H1 (cell line): ENCODE measurements around the gene PCP4. TPM values are rescaled to one million over a fixed set of nuclear protein-coding genes. Genes with fewer than 3 reads are reported as not detected.

Experiments
- CTCF ChIA-PET: fragments of 300-600 bp; sonication (Branson Sonifier 250); formaldehyde crosslinking; loops from one replicate; lab custom pipeline; 2021; ENCODE audit not compliant: partially characterized antibody; lab: Charles Lee
- POLR2A ChIA-PET: fragments of 300-600 bp; sonication (Branson Sonifier 250); formaldehyde crosslinking; loops from one replicate; lab custom pipeline; 2021; ENCODE audit warnings: inconsistent platforms; ENCODE audit not compliant: partially characterized antibody; lab: Charles Lee
- DNase-seq, 2 experiments: peaks; one replicate each; pipeline versions ENCODE4 v3.0.0 to v3.0.0-alpha.2; 2010 to 2022; ENCODE audit warnings: low spot score in 2 of 2, low read depth in 1 of 2, mixed read lengths in 1 of 2
- FAIRE-seq: peaks from 2 replicates; lab custom pipeline; 2011; peaks lifted over from hg19 to GRCh38; lab: Jason Lieb, UNC
- H2AFZ ChIP-seq: 2 replicates; pipeline ENCODE4 v1.8.1; 2012; ENCODE audit warnings: low read length, inconsistent platforms
- H2AK5ac ChIP-seq: 2 replicates; pipeline ENCODE4 v1.6.1; 2013; ENCODE audit warnings: low read depth, low read length
- H2BK120ac ChIP-seq: replicated peaks from 2 replicates; pipeline ENCODE3; 2013; ENCODE audit warnings: low read depth, low read length, inconsistent platforms
- H2BK12ac ChIP-seq: 2 replicates; pipeline ENCODE4 v1.6.1; 2013; ENCODE audit warnings: low read depth, low read length
- H2BK15ac ChIP-seq: 2 replicates; pipeline ENCODE4 v1.6.1; 2013; ENCODE audit warnings: low read length
- H2BK20ac ChIP-seq: 2 replicates; pipeline ENCODE4 v1.6.1; 2013; ENCODE audit warnings: low read length
- H2BK5ac ChIP-seq: 2 replicates; pipeline ENCODE4 v1.6.1; 2013; ENCODE audit warnings: low read depth, low read length
- H3K14ac ChIP-seq: 2 replicates; pipeline ENCODE4 v1.6.1; 2013; ENCODE audit warnings: inconsistent platforms; ENCODE audit not compliant: insufficient read length
- H3K18ac ChIP-seq: 2 replicates; pipeline ENCODE4 v1.6.1; 2013; ENCODE audit warnings: low read length; ENCODE audit errors: extremely low read depth
- H3K23ac ChIP-seq: 2 replicates; pipeline ENCODE4 v1.6.1; 2013; ENCODE audit warnings: inconsistent platforms; ENCODE audit not compliant: insufficient read length
- H3K23me2 ChIP-seq: 2 replicates; pipeline ENCODE4 v1.6.1; 2013; ENCODE audit warnings: low read depth, low read length
- H3K27ac ChIP-seq: 2 replicates; pipeline ENCODE4 v1.6.1; 2011; ENCODE audit warnings: low read depth, low read length, inconsistent platforms
- H3K27me3 ChIP-seq, 4 experiments: replicated peaks in 1 of 4; 1 replicate in 1 of 4; 2 replicates in 3 of 4; pipeline versions ENCODE4 v1.6.1 to v1.8.1; 2011 to 2013; ENCODE audit warnings: low read length in 3 of 4, mild to moderate bottlenecking in 3 of 4, inconsistent platforms in 2 of 4, mixed read lengths in 2 of 4, moderate library complexity in 1 of 4; ENCODE audit not compliant: control insufficient read depth in 3 of 4, insufficient read depth in 3 of 4; ENCODE audit errors: extremely low read depth in 1 of 4
- H3K36me3 ChIP-seq, 4 experiments: 2 replicates each; pipeline versions ENCODE4 v1.6.1 to v1.8.1; 2011 to 2013; ENCODE audit warnings: mild to moderate bottlenecking in 4 of 4, low read length in 3 of 4, moderate library complexity in 2 of 4, control low read depth in 1 of 4, inconsistent platforms in 1 of 4; ENCODE audit not compliant: insufficient read depth in 4 of 4, control insufficient read depth in 2 of 4
- H3K4ac ChIP-seq: replicated peaks from 2 replicates; pipeline ENCODE3; 2013; ENCODE audit warnings: low read length, low read depth, mixed read lengths, inconsistent platforms; ENCODE audit not compliant: insufficient read length
- H3K4me1 ChIP-seq, 4 experiments: replicated peaks in 1 of 4; 1 replicate in 1 of 4; 2 replicates in 3 of 4; pipeline versions ENCODE4 v1.6.1 to v1.8.1; 2011 to 2013; ENCODE audit warnings: low read length in 3 of 4, inconsistent platforms in 2 of 4, mixed read lengths in 1 of 4; ENCODE audit not compliant: insufficient read depth in 4 of 4, control insufficient read depth in 3 of 4
- H3K4me2 ChIP-seq, 2 experiments: 2 replicates each; pipeline versions ENCODE4 v1.6.1 to v1.8.1; 2011 to 2013; ENCODE audit warnings: low read depth in 2 of 2, low read length in 2 of 2, control low read depth in 1 of 2, inconsistent platforms in 1 of 2, mild to moderate bottlenecking in 1 of 2; ENCODE audit not compliant: insufficient read depth in 1 of 2
- H3K4me3 ChIP-seq, 4 experiments: fragments of 200-600, 300-600 bp in 1 of 4; sonication (generic), shearing (Covaris generic), sonication (Bioruptor Twin) in 1 of 4; 2 replicates each; pipeline versions ENCODE4 v1.5.1 to v1.8.1; 2011 to 2016; ENCODE audit warnings: low read length in 4 of 4, low read depth in 3 of 4, control low read depth in 2 of 4, inconsistent platforms in 2 of 4, mild to moderate bottlenecking in 2 of 4, mixed read lengths in 1 of 4, moderate library complexity in 1 of 4; ENCODE audit not compliant: insufficient read depth in 2 of 4; ENCODE audit errors: extremely low read depth in 1 of 4
- H3K56ac ChIP-seq: replicated peaks from 2 replicates; pipeline ENCODE3; 2013; ENCODE audit warnings: low read depth, mild to moderate bottlenecking, mixed read lengths, low read length, inconsistent platforms; ENCODE audit not compliant: insufficient read length
- H3K79me1 ChIP-seq: 2 replicates; pipeline ENCODE4 v1.6.1; 2013; ENCODE audit warnings: low read depth, low read length, control low read depth
- H3K79me2 ChIP-seq, 2 experiments: 2 replicates each; pipeline versions ENCODE4 v1.6.1 to v1.8.1; 2012 to 2013; ENCODE audit warnings: low read length in 2 of 2, mild to moderate bottlenecking in 2 of 2, inconsistent platforms in 1 of 2; ENCODE audit not compliant: insufficient read depth in 2 of 2, control insufficient read depth in 1 of 2
- H3K9ac ChIP-seq, 4 experiments: replicated peaks in 1 of 4; 1 replicate in 1 of 4; 2 replicates in 3 of 4; pipeline versions ENCODE4 v1.6.1 to v1.8.1; 2011 to 2013; ENCODE audit warnings: low read depth in 3 of 4, low read length in 3 of 4, control low read depth in 2 of 4, mild to moderate bottlenecking in 2 of 4, moderate library complexity in 2 of 4, inconsistent platforms in 1 of 4; ENCODE audit errors: extremely low read depth in 1 of 4
- H3K9me3 ChIP-seq, 2 experiments: 2 replicates each; pipeline versions ENCODE4 v1.6.1 to v1.8.1; 2012 to 2013; ENCODE audit warnings: mild to moderate bottlenecking in 2 of 2, moderate library complexity in 2 of 2, control low read depth in 1 of 2, inconsistent platforms in 1 of 2, low read depth in 1 of 2, low read length in 1 of 2, mixed read lengths in 1 of 2; ENCODE audit not compliant: insufficient read depth in 2 of 2
- H4K20me1 ChIP-seq, 2 experiments: replicated peaks in 1 of 2; 2 replicates each; pipeline versions ENCODE3 to v1.8.1; 2011 to 2013; ENCODE audit warnings: inconsistent platforms in 2 of 2, low read length in 2 of 2, mild to moderate bottlenecking in 1 of 2; ENCODE audit not compliant: insufficient read depth in 2 of 2, control insufficient read depth in 1 of 2
- H4K5ac ChIP-seq: 2 replicates; pipeline ENCODE4 v1.6.1; 2013; ENCODE audit warnings: low read length, low read depth, mixed read lengths, inconsistent platforms; ENCODE audit not compliant: insufficient read length
- H4K8ac ChIP-seq: 2 replicates; pipeline ENCODE4 v1.8.0; 2013; ENCODE audit warnings: mild to moderate bottlenecking, moderate library complexity, low read length, inconsistent platforms; ENCODE audit not compliant: insufficient read depth; ENCODE audit errors: extremely low read depth
- H4K91ac ChIP-seq: replicated peaks from 2 replicates; pipeline ENCODE3; 2013; ENCODE audit warnings: low read length, mixed read lengths, inconsistent platforms; ENCODE audit not compliant: insufficient read length
- CTCF ChIP-seq, 3 experiments: IDR thresholded peaks; 1 replicate in 2 of 3; 2 replicates in 1 of 3; pipeline versions ENCODE4 v1.5.1 to v1.6.1; 2011; ENCODE audit warnings: low read length in 3 of 3, mild to moderate bottlenecking in 3 of 3, inconsistent platforms in 2 of 3, low read depth in 1 of 3, moderate library complexity in 1 of 3; ENCODE audit not compliant: insufficient read depth in 1 of 3; ENCODE audit errors: control extremely low read depth in 1 of 3
- POLR2A ChIP-seq, 2 experiments: IDR thresholded peaks; 1 replicate in 1 of 2; 2 replicates in 1 of 2; pipeline ENCODE4 v1.6.1; 2011; ENCODE audit warnings: low read depth in 2 of 2, low read length in 2 of 2, mild to moderate bottlenecking in 2 of 2; ENCODE audit errors: control extremely low read depth in 1 of 2
- RAD21 ChIP-seq, 2 experiments: IDR thresholded peaks in 1 of 2; conservative IDR thresholded peaks in 1 of 2; 2 replicates each; pipeline ENCODE4 v1.6.1; 2011; ENCODE audit warnings: low read depth in 2 of 2, low read length in 2 of 2, improper control_type of control experiment in 1 of 2, inconsistent platforms in 1 of 2, mild to moderate bottlenecking in 1 of 2, moderate library complexity in 1 of 2
- WGBS, 2 experiments: shearing (Covaris generic) in 1 of 2; methylation state at CpG; one replicate each; pipeline versions ENCODE4 v1.1.6 to v1.1.7; 2013 to 2015; ENCODE audit warnings: low lambda C conversion rate in 2 of 2, mixed read lengths in 2 of 2, inconsistent platforms in 1 of 2, low coverage in 1 of 2, missing lambda C conversion rate in 1 of 2; ENCODE audit not compliant: insufficient replicate concordance in 2 of 2, insufficient coverage in 1 of 2, insufficient read length in 1 of 2; ENCODE audit errors: extremely low coverage in 1 of 2, missing lambda C conversion rate in 1 of 2; 5-methylcytosine and 5-hydroxymethylcytosine counted together
- polyA plus RNA-seq, 7 experiments: library from polyadenylated mRNA; depleted of rRNA in 3 of 7; stranded (reverse) in 5 of 7; unstranded in 2 of 7; fragments of >200 nt in 5 of 7; fragments of 200-250 nt in 2 of 7; gene quantifications; 1 replicate in 5 of 7; 2 replicates in 1 of 7; 4 replicates in 1 of 7; pipeline versions ENCODE4 v1.2.1 to v1.2.3, GENCODE V29; 2011 to 2013; ENCODE audit warnings: missing spikeins in 2 of 7, mixed read lengths in 2 of 7
- total RNA-seq: library from RNA; stranded (reverse); fragmentation: NEBNext Ultra II Directional; extraction: Animal tissue kit (Norgen Biotek cat#: 25700); gene quantifications from 2 replicates; pipeline ENCODE4 v1.2.1, GENCODE V29; 2021

The PCP4 gene
- total and polyA plus RNA-seq, 2 of the 8 experiments (the other 6 are each of a cell fraction or from before 2014, with no cell fraction given): 1.8 to 2.4 TPM

DNA sequence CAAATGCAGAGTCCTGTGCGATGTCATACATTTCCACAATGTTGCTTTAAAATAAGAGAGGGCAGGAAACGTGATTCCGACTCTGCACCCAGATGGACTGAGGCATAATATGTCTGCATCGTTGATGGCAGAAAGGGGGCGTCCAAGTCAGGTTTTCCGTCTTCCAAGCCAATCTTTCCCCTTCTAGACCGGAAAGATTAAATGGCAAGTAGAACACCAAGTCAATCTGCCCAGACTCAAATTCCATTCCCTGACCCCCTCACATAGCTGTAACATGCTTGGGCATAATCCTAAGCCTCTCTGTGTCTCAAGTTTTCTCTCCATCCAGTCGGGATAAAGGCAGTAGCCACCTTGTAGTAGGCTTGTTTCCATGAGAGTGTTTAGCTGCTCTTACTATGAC lies 14.4 kb downstream of the PCP4 start:
- no peak overlapping the region for H2BK15ac ChIP-seq
- H3K4me3 ChIP-seq: no peak overlapping the region
- H3K23me2 ChIP-seq: no peaks in the 10 kb centered on the region
- H3K9me3 ChIP-seq: no peaks in the 10 kb centered on the region
- H3K79me1 ChIP-seq: no peaks in the 10 kb centered on the region
- H4K5ac ChIP-seq: no peak overlapping the region
- no peak overlapping the region for H3K27ac ChIP-seq
- ChIA-PET CTCF (interaction anchor here (0.6 to 4.5 kb wide), 14 partner anchors 12 to 238 kb away, joined by 3 to 41 read pairs (median 3); partner anchors contain the start of gene PCP4), POLR2A (no interaction called here)
- H2BK5ac ChIP-seq: no peak overlapping the region
- no peaks in the 10 kb centered on the region for H3K79me2 ChIP-seq
- no peak overlapping the region for H4K91ac ChIP-seq
- H2AK5ac ChIP-seq: no peak overlapping the region
- no peak overlapping the region for H3K4me2 ChIP-seq
- 81% methylated on average over 8 of the region's 8 CpGs; no CpG with 5 or more reads in 1 of the 2 experiments for WGBS, 2 experiments
- no peak overlapping the region for H2BK20ac ChIP-seq
- no peak overlapping the region for H3K4ac ChIP-seq
- H3K4me1 ChIP-seq: peaks cover 0 to 4% (median 0%) of the 10 kb centered on the region in 4 experiments; a peak in 1 of 7 replicates
- no peak for FAIRE-seq
- no peak for DNase-seq
- no peak overlapping the region for H3K23ac ChIP-seq
- H3K36me3 ChIP-seq: no peaks in the 10 kb centered on the region
- TF ChIP-seq POLR2A (IDR thresholded peaks at IDR 0.05; ENCODE audit: control extremely low read depth in 1 of 2, low read depth in 2 of 2, low read length in 2 of 2) (no peak), RAD21 (IDR thresholded peaks at IDR 0.05 in 1 of 2, conservative IDR thresholded peaks at IDR 0.05 in 1 of 2; ENCODE audit: low read depth in 2 of 2, low read length in 2 of 2) (peak; percentile 42 to 52), CTCF (IDR thresholded peaks at IDR 0.05; ENCODE audit: control extremely low read depth in 1 of 3, insufficient read depth in 1 of 3, low read depth in 1 of 3, low read length in 3 of 3) (peak; percentile 21 to 47 (median 33); a peak in 3 of 4 replicates)
- no peak overlapping the region for H3K56ac ChIP-seq
- no peak overlapping the region for H2BK12ac ChIP-seq
- no peak overlapping the region for H2AFZ ChIP-seq
- no peak overlapping the region for H3K18ac ChIP-seq
- H2BK120ac ChIP-seq: no peak overlapping the region
- no peaks in the 10 kb centered on the region for H3K27me3 ChIP-seq
- H3K14ac ChIP-seq: no peak overlapping the region
- no peaks in the 10 kb centered on the region for H4K20me1 ChIP-seq
- H4K8ac ChIP-seq: no peak overlapping the region
- no peak overlapping the region for H3K9ac ChIP-seq
